Skeletal muscle satellite cell (primary cell): ENCODE data around the gene TCEA2.
A peak's percentile ranks its signal among the peaks of the same experiment; 100 is the strongest.
"Not testable (repeated sequence)": the region's sequence is repeated elsewhere in the genome, so short reads cannot be mapped to it uniquely, and the experiment has no call there.

Experiments
- H3K27me3 ChIP-seq: 2 replicates; pipeline ENCODE4 v1.7.0; 2013; ENCODE audit warnings: low read length; ENCODE audit not compliant: control insufficient read depth, insufficient read depth
- H3K36me3 ChIP-seq: 2 replicates; pipeline ENCODE4 v1.7.0; 2013; ENCODE audit warnings: mild to moderate bottlenecking, control low read depth, low read length; ENCODE audit not compliant: insufficient read depth
- H3K4me1 ChIP-seq: 2 replicates; pipeline ENCODE4 v1.7.0; 2013; ENCODE audit warnings: low read length; ENCODE audit not compliant: control insufficient read depth, insufficient read depth
- H3K4me2 ChIP-seq: 2 replicates; pipeline ENCODE4 v1.7.0; 2013; ENCODE audit warnings: mild to moderate bottlenecking, low read length
- H3K4me3 ChIP-seq: 2 replicates; pipeline ENCODE4 v1.7.0; 2013; ENCODE audit warnings: low read length
- H3K9ac ChIP-seq: 2 replicates; pipeline ENCODE4 v1.7.0; 2013; ENCODE audit warnings: mild to moderate bottlenecking, low read depth, low read length, moderate library complexity
- H3K9me3 ChIP-seq: replicated peaks from 2 replicates; pipeline ENCODE4 v1.7.0; 2013; ENCODE audit warnings: mild to moderate bottlenecking, control low read depth, low read length

The TCEA2 gene

GRCh38 chr20:64113796-64114355 lies 50.9 kb downstream of the TCEA2 start:
- peaks cover 62% of the 10 kb centered on the region for H3K27me3 ChIP-seq
- no peak overlapping the region for H3K4me3 ChIP-seq
- H3K36me3 ChIP-seq = no peaks in the 10 kb centered on the region
- H3K9me3 ChIP-seq = no peaks in the 10 kb centered on the region
- H3K9ac ChIP-seq = no peak overlapping the region
- H3K4me1 ChIP-seq = no peaks in the 10 kb centered on the region
- no peak overlapping the region for H3K4me2 ChIP-seq

DNA sequence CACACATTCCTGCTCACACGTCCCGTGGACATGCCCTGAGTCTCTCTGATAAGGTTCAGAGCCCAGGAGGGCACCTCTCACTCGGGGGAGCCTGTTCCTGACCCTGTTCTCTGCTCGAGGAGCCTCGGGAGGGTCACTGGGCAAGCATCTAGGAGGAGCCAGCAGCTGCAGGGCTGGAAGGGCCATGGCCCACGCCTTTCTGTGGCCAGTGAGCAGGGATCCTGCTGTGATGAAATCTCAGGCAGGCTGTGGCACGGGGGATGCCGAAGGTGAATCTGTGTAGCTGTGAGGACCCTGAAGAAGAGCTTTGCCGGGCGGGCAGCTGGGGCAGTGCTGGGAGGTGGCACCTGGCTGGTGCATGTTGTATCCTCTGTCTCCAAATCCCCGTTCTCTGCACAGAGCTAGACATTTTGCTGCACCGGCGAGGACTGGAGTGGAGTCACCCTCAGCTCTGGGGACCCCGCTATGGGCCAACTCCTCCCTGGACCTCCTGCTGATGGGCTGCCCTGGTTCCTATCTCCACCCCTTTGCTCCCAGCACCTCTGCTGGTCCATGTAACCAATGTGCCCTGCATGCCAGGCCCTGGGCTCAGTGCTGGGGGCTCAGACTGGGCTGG lies 51.5 kb downstream of the TCEA2 start:
- Histone ChIP-seq H3K4me2 (no peak overlapping the region), H3K9me3 (no peaks in the 10 kb centered on the region), H3K9ac (no peak overlapping the region), H3K36me3 (no peaks in the 10 kb centered on the region), H3K4me3 (no peak overlapping the region), H3K4me1 (no peaks in the 10 kb centered on the region), H3K27me3 (peaks cover 56% of the 10 kb centered on the region)

DNA sequence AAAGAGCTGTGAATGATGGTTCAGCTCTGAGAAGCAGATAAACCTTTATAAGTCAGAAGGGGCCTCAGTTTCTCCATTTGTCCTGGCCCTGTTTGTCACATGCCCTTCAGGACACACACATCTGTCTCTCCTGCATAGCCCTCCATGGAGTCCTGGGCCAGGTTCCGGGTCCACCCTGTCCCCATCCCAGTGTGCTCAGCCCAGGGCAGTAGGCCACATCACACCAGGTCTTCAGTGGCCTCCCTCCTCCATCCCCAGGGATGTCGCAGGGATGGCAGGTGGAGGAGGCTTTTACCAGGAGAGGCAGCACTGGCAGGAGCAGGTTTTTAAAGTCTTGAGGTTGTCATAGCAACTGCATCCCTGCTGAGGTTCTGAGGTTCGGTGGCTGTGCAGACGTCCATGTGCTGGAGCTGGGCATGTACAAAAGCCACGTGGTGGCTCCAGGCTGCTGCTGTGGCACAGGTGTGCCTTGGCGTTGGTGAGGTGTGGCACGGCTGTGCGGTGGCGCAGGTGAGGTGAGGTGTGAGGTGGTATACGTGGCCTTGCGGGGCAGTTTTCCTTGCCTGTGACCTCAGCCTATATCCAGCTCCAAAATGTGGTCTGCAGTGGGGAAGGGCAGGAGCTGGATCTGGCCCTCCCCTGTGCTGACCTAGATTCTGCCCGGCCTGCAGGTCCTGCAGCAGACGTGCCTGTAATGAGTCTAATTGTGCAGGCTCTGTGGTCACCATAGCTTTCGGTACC lies 52.3 kb downstream of the TCEA2 start:
- H3K9me3 ChIP-seq = no peaks in the 10 kb centered on the region
- no peak overlapping the region for H3K9ac ChIP-seq

GRCh38 chr20:64116016-64116415 lies 53.0 kb downstream of the TCEA2 start:
- H3K4me2 ChIP-seq = peak overlapping the region; percentile 45
- peaks cover 53% of the 10 kb centered on the region for H3K27me3 ChIP-seq
- H3K9me3 ChIP-seq = no peaks in the 10 kb centered on the region
- no peaks in the 10 kb centered on the region for H3K36me3 ChIP-seq
- H3K9ac ChIP-seq = no peak overlapping the region
- H3K4me3 ChIP-seq = no peak overlapping the region
- no peaks in the 10 kb centered on the region for H3K4me1 ChIP-seq

More for the DNA sequence above, 52.3 kb downstream of the TCEA2 start:
- no peak overlapping the region for H3K4me3 ChIP-seq
- H3K36me3 ChIP-seq = no peaks in the 10 kb centered on the region
- peaks cover 54% of the 10 kb centered on the region for H3K27me3 ChIP-seq
- no peaks in the 10 kb centered on the region for H3K4me1 ChIP-seq
- no peak overlapping the region for H3K4me2 ChIP-seq

DNA sequence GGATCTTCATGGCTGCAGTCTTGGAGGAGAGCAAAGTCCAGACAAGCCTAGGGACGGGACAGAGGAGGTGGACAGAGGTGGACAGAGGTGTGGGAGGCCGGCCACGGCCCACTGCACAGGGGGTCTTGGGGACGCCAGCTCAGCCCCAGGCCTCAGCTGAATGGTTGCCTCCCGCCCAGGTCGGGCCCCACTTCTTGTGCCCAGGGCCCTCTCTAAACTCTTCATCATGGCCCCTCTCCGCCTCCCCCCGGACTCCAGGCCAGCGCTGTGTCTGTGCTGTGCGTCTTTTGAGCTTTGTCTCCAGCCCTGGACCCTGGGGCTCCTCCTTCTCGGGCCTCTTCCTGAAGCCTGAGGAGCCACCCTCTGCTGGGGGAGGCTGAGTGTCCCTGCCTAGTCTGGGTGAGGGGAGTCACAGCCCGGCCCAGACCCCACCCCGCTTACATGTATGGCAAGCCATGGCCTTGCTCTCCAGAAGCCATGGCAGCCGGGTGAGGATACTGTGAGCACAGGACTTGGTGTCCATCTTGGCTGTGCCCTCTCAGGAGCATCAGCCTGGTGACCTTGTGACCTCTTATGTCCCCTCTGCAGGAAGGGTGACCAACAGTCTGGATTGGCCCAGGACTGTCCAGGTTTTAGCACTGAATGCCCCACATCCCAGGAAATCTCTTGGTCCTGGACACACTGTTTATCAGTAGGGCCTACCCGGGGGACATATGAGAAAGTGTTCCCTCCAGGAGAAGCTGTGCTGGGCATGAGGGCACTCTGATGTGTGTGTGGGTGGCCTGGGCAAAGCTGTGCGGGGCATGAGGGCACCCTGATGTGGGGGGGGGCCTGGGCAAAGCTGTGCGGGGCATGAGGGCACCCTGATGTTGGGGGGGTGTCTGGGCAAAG lies 53.8 kb downstream of the TCEA2 start:
- no peaks in the 10 kb centered on the region for H3K9me3 ChIP-seq
- peaks cover 61% of the 10 kb centered on the region for H3K27me3 ChIP-seq
- no peak overlapping the region for H3K4me2 ChIP-seq
- H3K36me3 ChIP-seq = no peaks in the 10 kb centered on the region
- H3K9ac ChIP-seq = no peak overlapping the region
- no peaks in the 10 kb centered on the region for H3K4me1 ChIP-seq
- no peak overlapping the region for H3K4me3 ChIP-seq

DNA sequence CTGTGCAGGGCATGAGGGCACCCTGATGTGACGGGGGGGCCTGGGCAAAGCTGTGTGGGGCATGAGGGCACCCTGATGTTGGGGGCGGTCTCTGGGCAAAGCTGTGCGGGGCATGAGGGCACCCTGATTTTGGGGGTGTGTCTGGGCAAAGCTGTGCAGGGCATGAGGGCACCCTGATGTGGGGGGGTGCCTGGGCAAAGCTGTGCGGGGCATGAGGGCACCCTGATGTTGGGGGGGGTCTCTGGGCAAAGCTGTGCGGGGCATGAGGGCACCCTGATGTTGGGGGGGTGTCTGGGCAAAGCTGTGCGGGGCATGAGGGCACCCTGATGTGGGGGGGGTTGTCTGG lies 54.4 kb downstream of the TCEA2 start:
- peaks cover 61% of the 10 kb centered on the region for H3K27me3 ChIP-seq
- H3K36me3 ChIP-seq, H3K4me1 ChIP-seq, H3K4me3 ChIP-seq, H3K4me2 ChIP-seq, H3K9ac ChIP-seq, H3K9me3 ChIP-seq: not testable (repeated sequence)

DNA sequence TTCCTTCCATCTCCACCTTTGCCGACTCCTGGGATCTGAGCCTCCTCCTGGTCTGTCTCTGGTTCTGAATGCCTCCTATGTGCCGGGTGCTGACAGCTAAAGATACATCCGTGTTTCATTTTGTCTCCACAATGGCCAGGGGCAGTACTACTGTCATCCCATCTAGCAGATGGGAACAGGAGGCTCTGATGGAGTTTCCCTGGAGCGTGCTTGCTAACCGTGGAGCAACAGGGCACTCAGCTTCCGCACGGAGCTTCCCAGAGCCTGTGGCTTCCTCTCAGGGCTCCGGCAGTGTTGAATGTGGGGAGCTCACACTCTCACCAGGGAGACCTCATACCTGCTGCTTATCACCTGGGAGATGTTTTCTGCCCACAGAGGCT lies 56.3 kb downstream of the TCEA2 start:
- Histone ChIP-seq H3K4me1 (no peaks in the 10 kb centered on the region), H3K27me3 (peaks cover 56% of the 10 kb centered on the region), H3K4me3 (no peak overlapping the region), H3K36me3 (no peaks in the 10 kb centered on the region), H3K4me2 (no peak overlapping the region), H3K9me3 (no peaks in the 10 kb centered on the region), H3K9ac (no peak overlapping the region)

GRCh38 chr20:64119681-64120341 lies 56.8 kb downstream of the TCEA2 start:
- Histone ChIP-seq H3K4me3 (no peak overlapping the region), H3K9ac (no peak overlapping the region), H3K36me3 (no peaks in the 10 kb centered on the region)

GRCh38 chr20:64121586-64121985 lies 58.6 kb downstream of the TCEA2 start:
- Histone ChIP-seq H3K9me3 (no peaks in the 10 kb centered on the region), H3K4me2 (no peak overlapping the region), H3K9ac (no peak overlapping the region), H3K4me3 (no peak overlapping the region), H3K27me3 (peaks cover 37% of the 10 kb centered on the region), H3K4me1 (no peaks in the 10 kb centered on the region), H3K36me3 (no peaks in the 10 kb centered on the region)

More at GRCh38 chr20:64119681-64120341, 56.8 kb downstream of the TCEA2 start:
- Histone ChIP-seq H3K4me1 (no peaks in the 10 kb centered on the region), H3K27me3 (peaks cover 55% of the 10 kb centered on the region), H3K9me3 (no peaks in the 10 kb centered on the region), H3K4me2 (peak overlapping the region; percentile 77)
